HG02588 (cell line): ENCODE results near the gene MAP3K5.
"Not testable (repeated sequence)": the region's sequence is repeated elsewhere in the genome, so short reads cannot be mapped to it uniquely, and the experiment has no call there.

ENCODE experiments used
- ATAC-seq: cut with Tn5 transposase; IDR thresholded peaks from one replicate; pipeline ENCODE4 v1.9.1; 2021; ENCODE audit warnings: mild to moderate bottlenecking, moderate library complexity; ENCODE audit not compliant: unreplicated experiment

Gene MAP3K5

DNA sequence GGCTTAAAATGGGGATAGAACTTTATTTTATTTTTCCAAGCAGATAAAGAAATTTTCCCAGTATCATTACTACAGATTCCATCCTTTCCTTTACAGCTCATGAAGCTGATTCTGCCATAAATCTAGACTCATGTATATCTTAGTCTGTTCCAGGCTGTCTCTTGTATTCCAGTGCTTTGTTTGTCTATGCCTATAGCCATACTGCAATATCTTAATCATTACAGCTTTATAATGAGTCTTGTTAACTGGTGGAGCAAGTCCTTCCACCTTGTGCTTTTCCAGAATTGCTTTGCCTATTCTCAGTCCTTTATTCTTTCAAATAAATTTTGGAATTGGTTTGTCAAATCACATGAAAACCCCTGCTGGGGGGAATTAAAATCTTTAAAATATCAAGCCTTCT lies 99.2 kb downstream of the MAP3K5 start:
- no peak for ATAC-seq

DNA sequence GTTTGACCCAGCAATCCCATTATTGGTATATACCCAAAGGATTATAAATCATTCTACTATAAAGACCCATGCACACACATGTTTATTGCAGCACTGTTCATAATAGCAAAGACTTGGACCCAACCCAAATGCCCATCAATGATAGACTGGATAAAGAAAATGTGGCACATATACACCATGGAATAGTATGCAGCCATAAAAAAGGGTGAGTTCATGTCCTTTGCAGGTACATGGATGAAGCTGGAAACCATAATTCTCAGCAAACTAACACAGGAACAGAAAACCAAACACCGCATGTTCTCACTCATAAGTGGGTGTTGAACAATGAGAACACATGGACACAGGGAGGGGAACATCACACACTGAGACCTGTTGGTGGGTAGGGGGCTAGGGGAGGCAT lies 104.4 kb downstream of the MAP3K5 start:
- ATAC-seq, result not testable (repeated sequence)

DNA sequence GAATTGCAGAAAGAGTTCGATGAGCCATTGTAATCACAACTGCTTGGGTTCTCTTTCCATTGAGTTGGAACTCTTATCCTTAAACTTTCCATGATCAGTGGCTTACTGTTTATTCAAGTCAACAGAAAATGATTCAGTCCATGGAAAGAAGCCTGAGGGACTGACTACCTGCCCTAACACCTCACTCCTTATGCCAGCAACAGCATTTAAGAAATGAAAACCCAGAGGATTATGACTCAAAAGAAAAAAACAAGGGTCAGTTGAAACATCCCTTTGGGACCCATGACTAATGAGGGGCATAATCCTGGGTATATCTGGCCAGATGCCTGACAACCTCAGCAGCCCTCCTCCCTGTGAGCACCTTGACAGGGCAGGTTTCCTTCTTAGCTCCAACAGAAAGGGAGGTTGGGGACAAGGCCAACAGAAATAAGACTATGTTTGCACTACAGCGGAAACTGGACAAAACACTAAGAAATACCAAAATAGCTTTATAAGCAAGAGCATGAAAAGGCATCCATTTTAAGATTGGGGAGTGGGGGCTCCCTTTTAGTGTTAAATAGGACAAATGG lies 106.7 kb downstream of the MAP3K5 start:
- no peak for ATAC-seq

DNA sequence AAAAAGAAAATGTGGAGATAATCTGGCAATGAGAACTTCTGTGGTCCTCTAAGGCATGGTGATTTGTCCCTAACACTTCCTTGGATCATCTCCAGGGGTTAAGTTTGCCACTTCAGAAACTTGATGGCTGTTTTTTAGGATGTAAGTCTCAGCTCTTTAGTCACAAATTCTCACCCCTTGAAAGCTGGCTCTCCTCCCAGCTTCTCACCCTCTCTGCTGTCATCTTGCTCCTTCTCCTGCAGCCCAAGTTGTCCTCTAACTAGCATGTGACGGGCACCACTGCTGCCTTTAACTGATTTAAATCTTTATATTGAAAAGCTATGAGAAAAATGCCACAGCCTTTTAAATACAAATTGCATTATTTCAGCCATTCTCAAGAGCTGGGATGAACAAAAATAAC lies 107.8 kb downstream of the MAP3K5 start:
- no peak for ATAC-seq

DNA sequence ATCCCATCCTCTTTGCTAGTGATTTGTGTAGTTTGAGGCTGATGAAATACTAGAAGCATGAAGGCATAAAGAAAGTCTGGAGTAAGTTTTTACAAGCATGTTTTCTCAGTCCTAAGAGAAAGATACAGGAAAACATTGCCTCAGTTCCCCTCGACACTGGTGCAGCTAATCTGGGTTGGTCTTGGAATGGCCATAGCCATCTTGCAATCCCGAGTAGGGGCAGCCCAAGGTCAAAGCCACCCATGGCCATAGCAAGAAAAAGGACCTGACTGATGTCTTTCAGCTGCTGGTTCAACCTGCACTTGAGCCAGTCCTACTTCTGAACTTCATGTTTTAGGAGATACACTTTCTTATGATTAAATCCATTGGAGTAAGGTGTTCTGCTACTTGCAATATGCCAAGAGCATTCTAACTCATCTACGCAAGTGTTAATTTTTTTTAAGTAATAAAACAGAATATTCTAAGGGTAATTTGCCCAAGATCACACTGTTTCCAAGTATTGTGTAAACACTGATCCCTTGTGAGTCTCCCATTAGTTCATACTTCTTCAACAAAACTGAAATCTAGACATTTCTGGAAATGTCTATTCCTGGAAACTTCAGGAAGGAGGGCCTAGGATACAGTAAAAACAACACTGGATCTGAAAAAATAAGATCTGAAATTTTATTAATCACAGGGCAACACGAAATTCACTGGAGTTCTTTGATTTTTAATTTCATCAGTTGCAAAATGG lies 108.9 kb downstream of the MAP3K5 start:
- no peak for ATAC-seq

DNA sequence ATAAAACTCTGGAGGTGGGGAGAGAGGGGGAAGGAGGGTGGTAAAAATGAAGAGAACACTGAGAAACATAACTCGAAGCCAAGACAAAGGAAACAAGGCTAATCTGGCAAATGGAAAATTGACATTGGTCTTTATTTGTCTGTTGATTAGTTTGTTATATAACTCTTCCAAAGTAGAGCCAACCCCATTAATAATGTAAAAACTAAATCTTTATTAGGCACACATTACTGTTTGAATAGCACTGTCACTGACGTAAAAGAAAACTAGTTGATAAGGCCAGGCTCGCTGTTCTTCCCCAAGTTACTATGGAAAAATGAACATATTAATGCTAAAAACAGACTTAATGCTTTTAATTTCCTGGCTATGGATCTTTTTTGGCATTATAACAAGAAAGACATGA lies 110.0 kb downstream of the MAP3K5 start:
- no peak for ATAC-seq

DNA sequence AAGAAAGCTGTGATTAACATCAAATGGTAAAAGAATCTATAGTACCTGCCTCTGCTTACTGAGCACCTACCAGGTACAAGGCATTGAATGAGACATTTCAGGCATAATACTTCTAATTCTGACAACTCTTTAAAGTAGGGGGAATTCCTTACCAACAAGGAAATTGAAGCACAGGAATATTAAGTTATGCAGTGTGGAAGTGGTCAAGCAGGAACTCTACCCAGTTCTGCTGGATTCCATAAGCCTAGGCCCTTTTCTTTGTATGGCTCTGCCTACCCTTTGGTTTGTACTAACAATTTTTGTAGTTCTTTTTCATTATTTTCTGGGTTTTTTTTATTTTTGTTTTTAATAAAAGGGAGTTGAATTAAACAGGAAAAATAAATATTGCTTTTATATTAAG lies 114.5 kb downstream of the MAP3K5 start:
- no peak for ATAC-seq

DNA sequence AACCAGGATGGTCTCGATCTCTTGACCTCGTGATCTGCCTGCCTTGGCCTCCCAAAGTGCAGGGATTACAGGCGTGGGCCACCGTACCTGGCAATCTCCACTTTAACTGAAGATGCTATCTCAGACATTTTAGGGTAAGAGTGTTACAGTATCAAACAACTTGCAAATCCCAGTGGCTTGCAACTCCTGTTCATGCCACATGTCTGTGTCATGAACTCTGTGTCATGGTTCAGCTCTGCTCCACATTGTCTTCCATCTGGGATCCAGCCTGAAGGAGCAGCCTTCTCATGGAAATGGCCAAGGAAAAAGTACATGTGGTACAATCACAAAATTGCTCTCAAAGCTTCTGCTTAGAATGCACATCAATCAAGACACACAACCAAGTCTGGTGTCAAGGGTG lies 114.9 kb downstream of the MAP3K5 start:
- no peak for ATAC-seq

DNA sequence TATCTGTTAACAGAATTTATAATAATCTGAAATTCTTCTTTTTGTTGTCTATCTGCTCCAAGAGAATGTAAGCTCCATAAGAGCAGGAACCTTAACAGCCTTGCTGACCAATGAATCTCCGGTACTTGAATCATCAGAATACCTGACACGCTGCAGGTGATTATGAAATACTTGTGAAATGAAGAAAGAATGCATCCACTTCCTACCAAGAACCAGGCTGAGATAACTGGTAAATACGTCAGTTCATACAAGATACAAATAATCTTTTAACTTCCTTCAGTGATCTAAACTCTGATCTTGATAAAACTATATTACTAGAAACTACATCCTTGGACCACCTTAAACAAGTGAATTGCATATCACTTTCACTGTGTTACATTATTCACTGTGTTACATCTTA lies 116.2 kb downstream of the MAP3K5 start:
- ATAC-seq, result no peak

DNA sequence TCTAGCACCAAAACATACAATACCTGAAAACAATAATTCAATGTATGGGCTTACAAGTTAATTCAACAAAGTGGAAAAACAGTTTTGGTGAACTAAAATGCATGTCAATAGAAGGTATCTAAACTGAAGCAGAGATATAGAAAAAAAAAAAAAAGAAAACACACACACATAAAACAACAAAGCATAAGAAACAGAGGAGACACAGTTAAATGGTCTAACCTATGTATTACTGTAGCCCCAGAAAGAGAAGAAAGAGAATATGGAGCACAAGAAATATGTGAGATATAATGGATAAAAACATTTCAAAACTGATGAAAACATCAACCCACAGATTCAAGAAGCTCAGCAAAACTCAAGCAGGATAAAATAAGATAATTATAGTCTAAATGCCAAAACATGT lies 118.7 kb downstream of the MAP3K5 start:
- no peak for ATAC-seq

DNA sequence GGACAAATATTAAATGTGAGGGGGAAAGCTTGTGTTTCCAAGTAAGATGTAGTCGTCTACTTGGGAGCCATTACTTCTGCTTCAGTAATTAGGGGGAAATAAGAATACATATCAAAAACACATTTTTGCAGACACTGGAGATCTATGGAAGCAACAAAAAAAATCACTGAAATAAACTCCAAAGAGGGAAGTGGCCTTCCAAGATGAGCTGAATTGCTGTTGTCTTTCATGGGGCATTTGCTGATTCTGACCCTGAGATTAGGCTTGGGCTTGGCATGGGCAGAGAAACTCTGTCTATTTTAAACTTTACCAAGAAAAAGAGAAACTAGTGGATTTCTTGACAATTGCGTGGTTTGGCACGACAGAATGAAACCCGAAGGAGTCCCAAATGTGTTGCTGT lies 120.1 kb downstream of the MAP3K5 start:
- ATAC-seq, result no peak

DNA sequence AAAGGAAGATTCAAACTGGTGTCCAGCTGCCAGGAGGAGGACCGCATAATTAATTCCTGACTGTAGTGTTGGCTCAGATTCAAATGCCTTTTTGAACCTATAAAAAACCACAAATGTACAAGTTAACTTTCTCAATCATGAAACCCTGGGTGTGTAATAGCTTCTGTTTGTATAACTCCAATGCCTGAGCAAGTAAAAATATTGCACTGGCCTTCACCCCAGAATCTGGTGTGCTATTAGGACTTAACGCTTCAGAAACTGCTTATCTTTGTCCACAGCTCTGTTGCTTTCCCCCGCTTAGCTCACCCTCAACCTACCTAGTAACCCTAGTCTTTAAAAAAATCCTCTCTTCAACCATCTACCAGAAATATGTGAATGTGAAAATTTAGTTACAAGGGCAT lies 123.0 kb downstream of the MAP3K5 start:
- ATAC-seq, result no peak

DNA sequence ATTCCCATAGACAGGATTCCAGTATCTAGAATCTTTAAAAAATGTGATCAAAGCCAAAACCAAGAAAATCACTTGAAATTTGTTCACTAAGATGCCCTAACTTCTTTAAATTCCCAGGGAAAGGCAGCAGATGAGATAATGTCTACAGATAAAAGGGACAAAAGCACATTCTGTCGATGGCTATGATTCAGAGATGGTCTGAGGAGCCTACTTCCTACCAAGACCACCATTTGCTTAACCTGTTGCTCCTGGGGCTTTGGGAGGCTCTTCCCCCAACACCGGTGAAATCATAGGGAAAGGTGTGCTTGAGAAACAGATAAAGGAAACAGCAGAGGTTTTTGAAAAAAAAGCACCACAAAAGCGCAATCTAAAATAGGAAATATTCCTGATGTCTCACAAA lies 123.7 kb downstream of the MAP3K5 start:
- ATAC-seq, result no peak

DNA sequence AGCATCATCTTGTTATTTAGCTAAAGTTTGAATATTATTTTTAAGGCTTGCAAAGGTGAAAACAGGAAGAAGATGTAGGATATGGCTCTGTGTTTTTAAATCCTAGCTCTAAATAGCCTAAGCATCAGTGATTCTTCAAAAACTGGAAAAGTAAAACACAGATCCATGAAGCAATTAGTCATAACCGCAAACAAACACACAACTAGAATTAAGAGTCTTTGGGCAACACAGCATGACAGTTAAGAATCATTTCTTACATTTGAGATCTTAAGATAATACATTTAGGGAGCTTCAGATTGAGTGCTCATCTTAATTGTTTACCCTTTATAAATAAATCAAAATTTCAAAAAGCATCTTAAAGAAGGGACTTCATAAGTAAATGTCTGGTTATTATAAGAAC lies 126.2 kb downstream of the MAP3K5 start:
- no peak for ATAC-seq

DNA sequence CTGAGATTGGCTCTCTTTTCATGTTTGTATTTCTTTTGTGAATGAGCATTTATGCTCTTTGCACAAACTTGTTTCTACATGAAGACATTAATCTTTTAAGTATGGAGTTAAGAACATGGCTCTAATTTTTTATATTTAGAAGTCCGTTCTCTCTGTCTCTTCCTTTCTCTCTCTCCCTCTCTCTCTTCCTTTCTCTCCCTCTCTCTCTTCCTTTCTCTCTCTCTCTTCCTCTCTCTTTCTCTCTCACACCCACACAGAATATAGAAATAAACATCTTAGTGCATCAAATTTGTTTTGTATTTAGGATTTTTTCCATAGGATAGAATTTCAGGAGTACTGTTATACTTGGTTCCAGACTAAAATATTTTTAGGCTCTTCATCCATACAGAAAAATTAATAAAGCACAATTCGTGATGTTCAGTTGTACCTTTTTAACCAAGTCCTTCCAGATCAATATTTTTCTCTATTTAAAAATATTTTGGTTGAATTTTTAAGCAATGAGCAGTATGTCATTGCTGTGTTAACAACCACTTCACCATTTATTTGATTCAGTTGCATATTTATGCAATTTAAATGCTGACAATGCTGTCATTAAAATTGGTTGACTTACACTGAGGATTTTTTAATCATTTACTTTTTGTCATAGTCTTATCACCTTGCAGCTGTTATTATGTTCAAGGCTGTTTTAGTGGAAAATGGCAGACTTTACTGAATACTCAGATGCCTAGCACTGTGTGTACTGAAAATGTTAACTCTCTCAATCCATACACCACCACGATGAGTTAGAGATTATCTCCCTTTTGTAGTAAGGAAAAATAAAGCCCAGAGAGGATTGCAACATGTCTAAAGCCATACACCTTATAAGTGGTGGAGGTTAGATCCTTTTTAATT lies 129.7 kb downstream of the MAP3K5 start:
- ATAC-seq, result no peak

DNA sequence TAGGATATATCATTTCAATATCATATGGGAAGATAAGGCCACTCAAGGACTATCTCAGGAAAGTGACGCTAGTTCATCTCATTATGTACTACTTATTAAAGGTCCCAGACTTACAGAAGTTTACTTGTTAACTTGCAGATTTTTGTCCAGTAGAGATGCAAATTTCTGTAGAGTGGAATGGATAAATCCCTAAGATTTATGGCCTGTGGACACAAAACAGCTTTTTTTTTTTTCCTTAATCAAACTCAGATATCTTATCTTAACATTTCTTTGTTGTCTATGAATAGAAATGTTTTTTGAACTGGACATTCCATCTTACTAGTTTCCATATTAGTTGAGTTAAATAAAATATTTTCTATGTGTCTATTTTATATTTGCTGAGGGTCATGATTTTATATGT lies 131.6 kb downstream of the MAP3K5 start:
- ATAC-seq, result no peak

DNA sequence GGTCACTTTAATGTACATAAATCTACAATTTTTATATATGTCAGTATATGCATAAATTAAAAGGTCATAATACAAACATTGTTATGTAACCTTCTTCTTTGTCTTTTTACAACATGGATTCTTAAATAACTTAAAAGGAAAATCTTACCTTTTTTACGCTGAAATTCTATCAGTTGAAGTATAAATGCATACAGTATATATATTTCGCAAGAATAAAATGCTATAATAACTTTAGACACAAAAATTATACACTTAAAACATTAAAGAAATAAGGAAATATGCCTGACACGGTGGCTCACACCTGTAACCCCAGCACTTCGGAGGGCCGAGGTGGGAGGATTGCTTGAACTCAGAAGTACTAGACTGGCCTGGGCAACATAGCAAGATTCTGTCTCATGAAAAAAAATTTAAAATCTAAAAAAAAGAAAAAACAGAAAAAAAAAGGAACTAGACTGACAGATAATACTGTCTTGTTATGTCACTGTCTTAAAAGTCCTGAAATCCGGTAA lies 132.2 kb downstream of the MAP3K5 start:
- ATAC-seq, result no peak

DNA sequence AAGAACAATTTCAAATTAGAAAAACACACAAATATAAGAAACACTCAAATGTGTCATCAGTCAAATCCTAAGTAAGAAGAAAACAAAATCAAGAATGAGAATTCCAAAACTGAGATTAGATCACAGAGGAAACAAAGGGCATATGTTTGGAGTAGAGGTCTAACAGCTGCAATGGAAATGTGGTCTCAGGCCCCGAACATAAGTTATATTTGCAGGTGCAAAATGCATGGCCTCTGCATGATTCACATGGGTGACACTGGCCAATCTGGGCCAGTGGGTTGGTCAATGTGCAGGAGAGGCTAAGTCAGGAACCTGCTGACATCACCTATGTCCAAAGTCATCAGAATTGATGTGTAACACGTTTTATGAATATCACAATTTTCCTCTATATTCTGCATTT lies 133.6 kb downstream of the MAP3K5 start:
- no peak for ATAC-seq

DNA sequence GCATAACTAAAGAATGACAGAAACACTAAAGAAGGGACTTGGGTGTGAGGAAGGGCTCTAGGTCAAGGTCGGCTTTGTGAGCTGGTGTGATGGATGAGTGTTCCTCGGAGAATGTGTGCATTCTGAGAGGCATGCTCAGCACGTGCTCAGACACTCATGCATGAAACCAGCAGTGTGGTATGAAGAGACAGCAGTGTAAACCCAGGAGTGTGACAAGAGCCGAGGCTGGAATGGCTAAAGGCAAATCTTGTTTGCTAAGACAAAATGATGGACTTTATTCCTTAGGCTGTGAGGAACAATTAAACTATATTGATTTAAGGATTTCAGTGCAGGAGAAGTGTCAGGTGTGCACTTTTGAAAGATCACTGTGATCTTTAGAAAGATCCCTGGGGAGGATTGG lies 134.6 kb downstream of the MAP3K5 start:
- no peak for ATAC-seq

DNA sequence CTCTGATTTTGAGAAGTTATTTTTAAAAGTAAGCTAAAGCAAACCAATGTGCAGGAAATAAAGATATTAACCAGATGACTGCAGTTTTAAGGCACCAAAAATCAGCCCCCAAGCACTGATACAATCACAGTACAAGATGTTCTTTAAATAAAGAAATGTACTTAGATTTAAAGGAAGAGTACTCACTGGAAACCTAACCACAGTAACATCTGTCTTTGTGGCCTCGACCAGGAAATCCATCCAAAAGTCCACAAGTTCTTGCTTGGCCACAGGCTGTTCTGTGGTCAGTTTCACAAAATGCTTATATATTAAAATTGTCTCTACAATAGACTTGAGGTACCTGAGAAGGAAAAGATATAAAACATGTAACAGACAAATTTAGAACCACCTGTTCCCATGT lies 136.2 kb downstream of the MAP3K5 start:
- no peak for ATAC-seq

DNA sequence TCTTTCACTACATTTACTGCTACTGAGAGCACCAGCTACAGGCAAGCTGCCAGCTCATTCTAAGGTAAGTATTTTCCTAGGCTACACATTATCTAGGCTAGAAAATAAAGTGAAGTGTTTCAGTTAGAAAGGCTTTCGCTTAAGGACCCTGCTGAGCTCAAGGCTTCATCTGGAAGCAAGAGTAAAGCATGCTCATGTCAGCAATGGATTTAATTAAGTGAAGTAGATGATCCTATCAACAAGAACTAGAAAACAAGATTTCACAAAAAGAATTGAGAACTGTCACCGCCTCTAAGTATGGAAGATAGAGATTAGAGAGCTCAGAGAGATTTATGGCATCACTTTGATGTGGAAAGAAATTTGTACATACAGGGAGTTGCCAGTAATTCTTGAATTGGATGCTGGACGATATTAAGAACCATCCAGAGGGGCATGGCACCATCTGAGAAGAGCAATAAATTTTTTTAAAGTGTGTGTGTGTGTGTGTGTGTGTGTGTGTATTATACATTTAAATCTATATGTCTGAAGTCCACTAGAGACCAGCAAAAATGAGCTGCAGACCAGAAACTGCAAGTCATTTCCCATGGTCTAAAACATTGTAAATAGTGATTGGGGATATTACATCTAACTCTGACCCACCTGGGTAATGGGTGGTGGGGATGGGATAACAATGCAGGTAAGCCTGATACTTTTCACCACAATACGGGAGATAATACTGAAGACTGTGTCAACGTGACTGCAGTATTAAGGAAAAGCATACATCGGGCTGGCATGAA lies 136.8 kb downstream of the MAP3K5 start:
- no peak for ATAC-seq
